ENCODE results near the gene BBX.

GRCh38 chr3:107496855-107497254 is 25.9 kb upstream of the BBX start:
- TF ChIP-seq CHD1 (IDR thresholded peaks at IDR 0.05; ENCODE audit: low read depth, low read length), result no peak
- no peak for TF ChIP-seq POLR2A (IDR thresholded peaks at IDR 0.05; ENCODE audit: low read depth, low read length)
- no peak for TF ChIP-seq CTCF (conservative IDR thresholded peaks at IDR 0.05; ENCODE audit: low read depth, low read length)
- TF ChIP-seq BHLHE40 (IDR thresholded peaks at IDR 0.05; ENCODE audit: low read depth, low read length), result no peak
- no peak for TF ChIP-seq MAZ (IDR thresholded peaks at IDR 0.05; ENCODE audit: borderline replicate concordance, low read depth, low read length)
- TF ChIP-seq MAFK (IDR thresholded peaks at IDR 0.05; ENCODE audit: low read depth, low read length), result no peak
- TF ChIP-seq CEBPB (IDR thresholded peaks at IDR 0.05; ENCODE audit: low read depth, low read length), result no peak
- no peak for TF ChIP-seq USF2 (IDR thresholded peaks at IDR 0.05; ENCODE audit: low read depth, low read length)
- no peak for TF ChIP-seq FOS (IDR thresholded peaks at IDR 0.05; ENCODE audit: low read depth, low read length)
- TF ChIP-seq SMC3 (IDR thresholded peaks at IDR 0.05; ENCODE audit: low read depth, low read length), result no peak
- no peak for TF ChIP-seq RFX5 (IDR thresholded peaks at IDR 0.05; ENCODE audit: low read depth, low read length)
- TF ChIP-seq MXI1 (IDR thresholded peaks at IDR 0.05; ENCODE audit: borderline replicate concordance, low read depth, low read length), result no peak
- TF ChIP-seq RAD21 (IDR thresholded peaks at IDR 0.05; ENCODE audit: low read length), result no peak

All from IMR-90 (cell line).